ENCODE measurements around the gene DGAT2.

DGAT2 gene

GRCh38 chr11:75725547-75726320, 42.8 kb upstream of the DGAT2 start:
- no peak for DNase-seq (ENCODE audit: low read depth)
- H3K4me3 ChIP-seq (ENCODE audit: low read depth, low read length), result no peak overlapping the region
- no peak for TF ChIP-seq CTCF (IDR thresholded peaks at IDR 0.05; ENCODE audit: low read depth, low read length, missing control alignments)

- no peak for DNase-seq (ENCODE audit: low read depth)
- TF ChIP-seq CTCF (IDR thresholded peaks at IDR 0.05; ENCODE audit: low read depth, low read length, missing control alignments), result no peak
- H3K4me3 ChIP-seq (ENCODE audit: low read depth, low read length), result no peak overlapping the region
Observed at GRCh38 chr11:75728992-75729391, 39.6 kb upstream of the DGAT2 start.

- DNase-seq (ENCODE audit: low read depth), result no peak
- TF ChIP-seq CTCF (IDR thresholded peaks at IDR 0.05; ENCODE audit: low read depth, low read length, missing control alignments), result no peak
- no peak overlapping the region for H3K4me3 ChIP-seq (ENCODE audit: low read depth, low read length)
Observed at GRCh38 chr11:75731095-75731494, 37.5 kb upstream of the DGAT2 start.

GRCh38 chr11:75733071-75733430, 35.5 kb upstream of the DGAT2 start:
- H3K4me3 ChIP-seq (ENCODE audit: low read depth, low read length), result no peak overlapping the region
- no peak for TF ChIP-seq CTCF (IDR thresholded peaks at IDR 0.05; ENCODE audit: low read depth, low read length, missing control alignments)
- DNase-seq (ENCODE audit: low read depth), result no peak

GRCh38 chr11:75733431-75734107, 35.0 kb upstream of the DGAT2 start:
- no peak for DNase-seq (ENCODE audit: low read depth)
- no peak overlapping the region for H3K4me3 ChIP-seq (ENCODE audit: low read depth, low read length)
- TF ChIP-seq CTCF (IDR thresholded peaks at IDR 0.05; ENCODE audit: low read depth, low read length, missing control alignments), result no peak

- TF ChIP-seq CTCF (IDR thresholded peaks at IDR 0.05; ENCODE audit: low read depth, low read length, missing control alignments), result no peak
- no peak for DNase-seq (ENCODE audit: low read depth)
- no peak overlapping the region for H3K4me3 ChIP-seq (ENCODE audit: low read depth, low read length)
Observed at GRCh38 chr11:75734491-75735180, 33.9 kb upstream of the DGAT2 start.

All from GM12864 (cell line).